K562 (cell line): ENCODE measurements around the gene STC2. TPM values are rescaled to one million over a fixed set of nuclear protein-coding genes. Genes with fewer than 3 reads are reported as not detected.
A peak's percentile ranks its signal among the peaks of the same experiment; 100 is the strongest.

Experiments
- ATAC-seq: fragments of 200-7000 bp; cut with Tn5 transposase; 3 replicates; pipeline ENCODE4 v1.9.1; 2020; ENCODE audit warnings: moderate library complexity
- BruUV-seq: library from RNA; stranded (reverse); fragments of 400-500 nt; replicated peaks from 2 replicates; lab custom pipeline; 2021; lab: Mats Ljungman, UMichigan
- CTCF ChIA-PET: fragments of 300-600 bp; formaldehyde crosslinking; extraction: SDS; loops from one replicate; lab custom pipeline; 2021; ENCODE audit warnings: low intra/inter-chr PET ratio; lab: Yijun Ruan, JAX
- POLR2A ChIA-PET: fragments of 300-600, 350-650 bp; sonication (Branson Sonifier 250); formaldehyde crosslinking; extraction: SDS; loops from one replicate; lab custom pipeline; 2021; ENCODE audit warnings: antibody characterized with exemption, inconsistent platforms; lab: Yijun Ruan, JAX
- DNase-seq, 4 experiments: peaks; one replicate each; pipeline versions ENCODE4 v3.0.0 to v3.0.0-alpha.2; 2011 to 2018; ENCODE audit warnings: low spot score in 3 of 4, mixed read lengths in 3 of 4; ENCODE audit errors: extremely low read depth in 1 of 4
- FAIRE-seq: peaks from 2 replicates; lab custom pipeline; 2011; peaks lifted over from hg19 to GRCh38; lab: Jason Lieb, UNC
- H2AFZ ChIP-seq: 2 replicates; pipeline ENCODE4 v1.6.0; 2011; ENCODE audit warnings: low read depth, low read length, control low read depth, inconsistent platforms
- H3K27ac ChIP-seq: fragments of 200-600 bp; 3 replicates; pipeline ENCODE4 v1.8.0; 2011; ENCODE audit warnings: low read depth, mild to moderate bottlenecking, control low read depth, inconsistent platforms, low read length, moderate library complexity, mixed read lengths; ENCODE audit errors: extremely low read depth
- H3K27me3 ChIP-seq, 2 experiments: fragments of 300-600 bp in 1 of 2; 2 replicates in 1 of 2; 3 replicates in 1 of 2; pipeline versions ENCODE4 v1.6.0 to v1.8.0; 2011; ENCODE audit warnings: inconsistent platforms in 2 of 2, low read length in 2 of 2, mild to moderate bottlenecking in 1 of 2, mixed read lengths in 1 of 2, moderate library complexity in 1 of 2; ENCODE audit not compliant: control insufficient read depth in 2 of 2, insufficient read depth in 2 of 2
- H3K36me3 ChIP-seq: fragments of 300-600 bp; 3 replicates; pipeline ENCODE4 v1.8.0; 2011; ENCODE audit warnings: mild to moderate bottlenecking, low read length, inconsistent platforms; ENCODE audit not compliant: control insufficient read depth, insufficient read depth
- H3K4me1 ChIP-seq, 2 experiments: fragments of 200-600 bp in 1 of 2; replicated peaks in 1 of 2; 2 replicates in 1 of 2; 3 replicates in 1 of 2; pipeline versions ENCODE4 v1.5.1 to v1.8.0; 2011; ENCODE audit warnings: inconsistent platforms in 2 of 2, low read length in 2 of 2, mild to moderate bottlenecking in 1 of 2, mixed read lengths in 1 of 2, moderate library complexity in 1 of 2; ENCODE audit not compliant: control insufficient read depth in 2 of 2, insufficient read depth in 2 of 2
- H3K4me2 ChIP-seq: 2 replicates; pipeline ENCODE4 v1.6.1; 2011; ENCODE audit warnings: low read length, control low read depth, inconsistent platforms, mixed read lengths; ENCODE audit not compliant: insufficient read depth
- H3K4me3 ChIP-seq: fragments of 200-600 bp; sonication (generic), shearing (Covaris generic); 2 replicates; pipeline ENCODE4 v1.5.1; 2016; ENCODE audit warnings: control low read depth, inconsistent platforms
- H3K79me2 ChIP-seq: fragments of 200-600 bp; 3 replicates; pipeline ENCODE4 v1.8.0; 2011; ENCODE audit warnings: low read length, inconsistent platforms; ENCODE audit not compliant: control insufficient read depth, insufficient read depth
- H3K9ac ChIP-seq, 2 experiments: 2 replicates each; pipeline versions ENCODE4 v1.6.0 to v1.6.1; 2011; ENCODE audit warnings: low read depth in 2 of 2, low read length in 2 of 2, control low read depth in 1 of 2, inconsistent platforms in 1 of 2, mild to moderate bottlenecking in 1 of 2, mixed read lengths in 1 of 2; ENCODE audit not compliant: insufficient read depth in 1 of 2
- H3K9me1 ChIP-seq: one replicate; pipeline ENCODE4 v1.6.0; 2011; ENCODE audit warnings: inconsistent platforms, mild to moderate bottlenecking, low read length, moderate library complexity; ENCODE audit not compliant: control insufficient read depth, insufficient read depth
- H3K9me3 ChIP-seq: replicated peaks from 2 replicates; pipeline ENCODE4 v1.5.1; 2011; ENCODE audit warnings: low read depth, low read length, inconsistent platforms; ENCODE audit not compliant: control insufficient read depth, insufficient read depth
- H4K20me1 ChIP-seq: replicated peaks from 2 replicates; pipeline ENCODE4 v1.6.1; 2011; ENCODE audit warnings: low read length, inconsistent platforms, mixed read lengths; ENCODE audit not compliant: control insufficient read depth, insufficient read depth
- CEBPB ChIP-seq: fragments of 450-650 bp; IDR thresholded peaks from 2 replicates; pipeline ENCODE4 v1.6.1; 2016; ENCODE audit warnings: missing genetic modification characterization, missing compliant biosample characterization
- RFX7 ChIP-seq: fragments of 250-450 bp; sonication (Bioruptor Pico); IDR thresholded peaks from 2 replicates; pipeline ENCODE4 v1.5.1; 2021; ENCODE audit warnings: mild to moderate bottlenecking
- ZNF133 ChIP-seq: fragments of 250-450 bp; sonication (Bioruptor Pico); IDR thresholded peaks from 2 replicates; pipeline ENCODE4 v1.4.0; 2020; ENCODE audit warnings: mild to moderate bottlenecking
- WGBS: fragments of 100-300 bp; shearing (Covaris generic); methylation state at CpG from one replicate; pipeline ENCODE4 v1.1.6; 2016; ENCODE audit warnings: low coverage, mixed read lengths; ENCODE audit not compliant: insufficient coverage; ENCODE audit errors: missing lambda C conversion rate; 5-methylcytosine and 5-hydroxymethylcytosine counted together
- in situ Hi-C: fragments of 300-500 bp; cut with MboI; formaldehyde crosslinking; loops from 4 replicates; pipeline ENCODE4 v1.15.0; 2018; ENCODE audit warnings: inconsistent platforms, mixed read lengths
- intact Hi-C: fragments of 100-400 bp; cut with micrococcal nuclease; formaldehyde crosslinking; loops from 2 replicates; pipeline ENCODE4 v1.14.2; 2022
- polyA plus RNA-seq, 8 experiments: library from polyadenylated mRNA; depleted of rRNA in 4 of 8; stranded (reverse) in 5 of 8; unstranded in 3 of 8; fragments of >200 nt; fragmentation: Nextera tagmentation in 2 of 8; fragmentation: Illumina TruSeq in 1 of 8; extraction: Ambion mirVana in 2 of 8; extraction: Trizol in 1 of 8; gene quantifications; 2 replicates each; pipeline versions ENCODE4 v1.2.1 to v1.2.3, GENCODE V29; 2011 to 2014; ENCODE audit warnings: inconsistent platforms in 1 of 8, missing spikeins in 1 of 8
- total RNA-seq, 7 experiments: library from RNA; depleted of rRNA in 6 of 7; stranded (reverse); fragments of >200 nt in 6 of 7; fragmentation: Illumina TruSeq in 2 of 7; extraction: Trizol in 2 of 7; gene quantifications; 2 replicates each; pipeline versions ENCODE4 v1.2.1 to v1.2.3, GENCODE V29; 2011 to 2021; ENCODE audit warnings: low replicate concordance in 1 of 7
- TF ChIP-seq, protein P1 (sequence below): fragments of 250-450 bp; sonication (Bioruptor Pico); IDR thresholded peaks from 2 replicates; pipeline ENCODE4 v1.8.0; 2022; ENCODE audit warnings: moderate library complexity, mild to moderate bottlenecking, inconsistent platforms
- TF ChIP-seq, protein P2 (sequence below): fragments of 250-450 bp; sonication (Bioruptor Pico); IDR thresholded peaks from 2 replicates; pipeline ENCODE4 v1.8.0; 2022; ENCODE audit warnings: inconsistent platforms, mild to moderate bottlenecking, moderate library complexity, borderline replicate concordance

Gene STC2
- total and polyA plus RNA-seq, 9 of the 15 experiments (the other 6 are each of a cell fraction or from before 2014, with no cell fraction given) = 0.62 to 31.7 (median 7.4) TPM

DNA sequence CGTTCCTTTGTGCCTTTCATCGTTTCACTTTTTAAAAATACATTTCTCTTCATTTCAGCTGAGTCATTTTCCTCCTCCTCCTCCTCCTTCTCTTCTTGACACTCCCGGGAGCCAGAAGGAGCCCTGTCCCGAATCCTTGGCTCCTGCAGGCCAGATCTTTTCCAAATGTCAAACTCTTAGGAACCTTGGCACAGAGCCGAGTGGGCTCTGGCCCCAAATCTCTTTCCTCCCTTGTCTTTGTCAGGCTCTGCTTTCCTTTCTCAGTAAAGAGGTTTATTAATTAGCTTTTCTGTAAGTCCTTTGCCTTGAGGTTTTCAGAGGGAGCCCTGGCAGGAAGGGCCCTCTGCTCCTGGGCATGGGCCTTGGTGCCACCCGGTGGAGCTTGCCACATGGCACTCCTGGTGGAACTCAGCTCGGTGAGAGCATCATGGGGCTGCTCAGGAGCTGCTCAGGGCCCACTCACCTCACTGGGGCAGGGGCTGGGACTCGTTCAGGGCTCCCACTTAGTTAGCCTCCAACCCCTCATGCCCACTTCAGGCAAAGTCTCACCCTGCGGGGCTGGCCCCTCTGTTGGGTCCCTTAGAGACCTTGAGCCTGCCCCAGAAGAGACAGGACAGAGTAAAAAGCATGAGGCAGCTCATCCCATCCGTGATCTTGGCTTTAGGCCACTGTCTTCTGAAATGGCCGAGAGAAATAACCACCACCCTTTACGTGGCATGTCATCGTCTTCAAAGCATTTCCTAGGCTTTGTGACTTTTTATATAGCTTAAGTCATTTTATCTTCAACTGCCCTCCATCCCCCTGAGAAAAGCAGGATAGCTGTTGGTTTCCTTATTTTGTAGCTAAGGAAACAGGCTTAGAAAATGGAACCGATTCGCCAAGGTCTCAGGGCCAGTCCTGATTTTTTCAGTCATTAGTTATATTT, 17.1 kb downstream of the STC2 start (continued):
- TF ChIP-seq, protein P1, sequence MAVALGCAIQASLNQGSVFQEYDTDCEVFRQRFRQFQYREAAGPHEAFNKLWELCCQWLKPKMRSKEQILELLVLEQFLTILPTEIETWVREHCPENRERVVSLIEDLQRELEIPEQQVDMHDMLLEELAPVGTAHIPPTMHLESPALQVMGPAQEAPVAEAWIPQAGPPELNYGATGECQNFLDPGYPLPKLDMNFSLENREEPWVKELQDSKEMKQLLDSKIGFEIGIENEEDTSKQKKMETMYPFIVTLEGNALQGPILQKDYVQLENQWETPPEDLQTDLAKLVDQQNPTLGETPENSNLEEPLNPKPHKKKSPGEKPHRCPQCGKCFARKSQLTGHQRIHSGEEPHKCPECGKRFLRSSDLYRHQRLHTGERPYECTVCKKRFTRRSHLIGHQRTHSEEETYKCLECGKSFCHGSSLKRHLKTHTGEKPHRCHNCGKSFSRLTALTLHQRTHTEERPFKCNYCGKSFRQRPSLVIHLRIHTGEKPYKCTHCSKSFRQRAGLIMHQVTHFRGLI (CRISPR knock-in tag) = no peak

DNA sequence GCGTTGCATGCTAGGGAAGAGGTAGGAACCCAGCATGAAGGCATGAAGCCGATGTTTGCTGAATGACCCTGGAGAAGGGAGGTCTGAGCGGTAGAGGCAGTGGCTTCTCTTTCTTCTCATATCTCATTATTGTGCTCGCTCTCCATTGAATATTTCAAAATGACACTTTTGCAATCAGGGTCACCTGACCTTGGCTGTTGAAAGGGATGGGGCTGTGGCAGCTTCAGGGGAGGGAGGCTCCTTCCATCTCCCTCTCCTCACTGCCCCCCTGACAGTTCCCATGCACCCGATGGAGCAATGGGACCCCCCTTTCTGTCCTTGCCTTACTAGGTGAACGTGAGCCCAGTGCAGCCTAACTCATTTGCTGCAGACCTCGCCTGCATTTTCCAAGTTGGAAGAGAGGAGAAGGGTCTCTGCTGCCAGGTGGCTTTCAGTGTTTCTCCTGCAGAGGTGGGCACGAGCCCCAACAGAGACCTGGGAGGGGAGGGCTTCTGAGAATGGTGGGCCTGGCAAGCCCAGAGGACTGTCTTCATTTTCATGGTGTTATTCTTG, 17.9 kb downstream of the STC2 start:
- FAIRE-seq = no peak
- Histone ChIP-seq H3K79me2 (no peaks in the 10 kb centered on the region), H3K36me3 (peaks cover 2% of the 10 kb centered on the region; the same call in 1 of the 3 replicates), H3K27ac (no peak overlapping the region; the same call in 2 of the 3 replicates), H4K20me1 (no peaks in the 10 kb centered on the region), H3K27me3 (no peaks in the 10 kb centered on the region), H3K9me3 (no peaks in the 10 kb centered on the region), H3K9me1 (no peaks in the 10 kb centered on the region), H3K4me1 (peaks cover 8 to 21% of the 10 kb centered on the region in 2 experiments; a peak in 3 of 5 replicates), H3K9ac (peak overlapping the region in 1 of 2 experiments; percentile 20; a peak in 2 of 4 replicates), H3K4me2 (no peak overlapping the region), H2AFZ (peak overlapping the region; percentile 85), H3K4me3 (no peak overlapping the region)
- intact Hi-C loops (no loop called here), in situ Hi-C loops (no loop called here)
- no peak for ATAC-seq
- no TSS peak for BruUV-seq
- WGBS = 77% methylated on average over 7 of the region's 8 CpGs
- DNase-seq = no peak
- TF ChIP-seq ZNF133 (CRISPR knock-in tag) = no peak
- TF ChIP-seq, protein P2, sequence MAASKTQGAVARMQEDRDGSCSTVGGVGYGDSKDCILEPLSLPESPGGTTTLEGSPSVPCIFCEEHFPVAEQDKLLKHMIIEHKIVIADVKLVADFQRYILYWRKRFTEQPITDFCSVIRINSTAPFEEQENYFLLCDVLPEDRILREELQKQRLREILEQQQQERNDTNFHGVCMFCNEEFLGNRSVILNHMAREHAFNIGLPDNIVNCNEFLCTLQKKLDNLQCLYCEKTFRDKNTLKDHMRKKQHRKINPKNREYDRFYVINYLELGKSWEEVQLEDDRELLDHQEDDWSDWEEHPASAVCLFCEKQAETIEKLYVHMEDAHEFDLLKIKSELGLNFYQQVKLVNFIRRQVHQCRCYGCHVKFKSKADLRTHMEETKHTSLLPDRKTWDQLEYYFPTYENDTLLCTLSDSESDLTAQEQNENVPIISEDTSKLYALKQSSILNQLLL = no peak
- TF ChIP-seq RFX7 (CRISPR knock-in tag) = no peak
- TF ChIP-seq CEBPB (tag) = peak; percentile 79
- ChIA-PET POLR2A (interaction anchor here (2.3 kb wide), 1 partner anchor 11 kb away, joined by 18 read pairs; no protein-coding TSS in a partner anchor), CTCF (no interaction called here)
